GM19468 (cell line): Measurements from ENCODE around the gene SPOCD1.
"Not testable (repeated sequence)": the region's sequence is repeated elsewhere in the genome, so short reads cannot be mapped to it uniquely, and the experiment has no call there.

ENCODE experiments used
- ATAC-seq: cut with Tn5 transposase; IDR thresholded peaks from one replicate; pipeline ENCODE4 v1.9.1; 2021; ENCODE audit warnings: mild to moderate bottlenecking, moderate library complexity, moderate number of reproducible peaks; ENCODE audit not compliant: unreplicated experiment; ENCODE audit errors: extremely low read depth

Gene SPOCD1

GRCh38 chr1:31830511-31830910 is 14.7 kb upstream of the SPOCD1 start:
- ATAC-seq: no peak

- no peak for ATAC-seq
Observed at GRCh38 chr1:31830065-31830464, 14.2 kb upstream of the SPOCD1 start.

GRCh38 chr1:31828926-31829690 is 13.3 kb upstream of the SPOCD1 start:
- ATAC-seq: no peak

- no peak for ATAC-seq
Observed at GRCh38 chr1:31828341-31828740, 12.5 kb upstream of the SPOCD1 start.

- no peak for ATAC-seq
Observed at GRCh38 chr1:31823780-31824179, 8.0 kb upstream of the SPOCD1 start.

GRCh38 chr1:31822766-31823165 is 6.9 kb upstream of the SPOCD1 start:
- ATAC-seq: no peak

- ATAC-seq: not testable (repeated sequence)
Observed at GRCh38 chr1:31820196-31820595, 4.4 kb upstream of the SPOCD1 start.

- ATAC-seq: no peak
Observed at GRCh38 chr1:31818206-31818605, 2.4 kb upstream of the SPOCD1 start.

GRCh38 chr1:31816947-31817346 is 1.1 kb upstream of the SPOCD1 start:
- ATAC-seq: not testable (repeated sequence)

GRCh38 chr1:31816501-31816900 is 679 bp upstream of the SPOCD1 start:
- ATAC-seq: not testable (repeated sequence)

- ATAC-seq: no peak
Observed at GRCh38 chr1:31815307-31815645, 546 bp downstream of the SPOCD1 start.

- ATAC-seq: no peak
Observed at GRCh38 chr1:31814631-31815306, 1.1 kb downstream of the SPOCD1 start.

- ATAC-seq: no peak
Observed at GRCh38 chr1:31814041-31814511, 1.7 kb downstream of the SPOCD1 start.

- ATAC-seq: no peak
Observed at GRCh38 chr1:31812158-31812829, 3.5 kb downstream of the SPOCD1 start.

GRCh38 chr1:31811605-31812004 is 4.2 kb downstream of the SPOCD1 start:
- ATAC-seq: no peak

GRCh38 chr1:31809698-31810097 is 6.1 kb downstream of the SPOCD1 start:
- no peak for ATAC-seq

GRCh38 chr1:31807273-31808048 is 8.4 kb downstream of the SPOCD1 start:
- no peak for ATAC-seq

GRCh38 chr1:31805318-31805717 is 10.5 kb downstream of the SPOCD1 start:
- ATAC-seq: no peak

GRCh38 chr1:31804098-31804497 is 11.7 kb downstream of the SPOCD1 start:
- ATAC-seq: no peak

GRCh38 chr1:31803610-31804009 is 12.2 kb downstream of the SPOCD1 start:
- ATAC-seq: no peak
